ENCODE results near the gene STK33.

The STK33 gene

DNA sequence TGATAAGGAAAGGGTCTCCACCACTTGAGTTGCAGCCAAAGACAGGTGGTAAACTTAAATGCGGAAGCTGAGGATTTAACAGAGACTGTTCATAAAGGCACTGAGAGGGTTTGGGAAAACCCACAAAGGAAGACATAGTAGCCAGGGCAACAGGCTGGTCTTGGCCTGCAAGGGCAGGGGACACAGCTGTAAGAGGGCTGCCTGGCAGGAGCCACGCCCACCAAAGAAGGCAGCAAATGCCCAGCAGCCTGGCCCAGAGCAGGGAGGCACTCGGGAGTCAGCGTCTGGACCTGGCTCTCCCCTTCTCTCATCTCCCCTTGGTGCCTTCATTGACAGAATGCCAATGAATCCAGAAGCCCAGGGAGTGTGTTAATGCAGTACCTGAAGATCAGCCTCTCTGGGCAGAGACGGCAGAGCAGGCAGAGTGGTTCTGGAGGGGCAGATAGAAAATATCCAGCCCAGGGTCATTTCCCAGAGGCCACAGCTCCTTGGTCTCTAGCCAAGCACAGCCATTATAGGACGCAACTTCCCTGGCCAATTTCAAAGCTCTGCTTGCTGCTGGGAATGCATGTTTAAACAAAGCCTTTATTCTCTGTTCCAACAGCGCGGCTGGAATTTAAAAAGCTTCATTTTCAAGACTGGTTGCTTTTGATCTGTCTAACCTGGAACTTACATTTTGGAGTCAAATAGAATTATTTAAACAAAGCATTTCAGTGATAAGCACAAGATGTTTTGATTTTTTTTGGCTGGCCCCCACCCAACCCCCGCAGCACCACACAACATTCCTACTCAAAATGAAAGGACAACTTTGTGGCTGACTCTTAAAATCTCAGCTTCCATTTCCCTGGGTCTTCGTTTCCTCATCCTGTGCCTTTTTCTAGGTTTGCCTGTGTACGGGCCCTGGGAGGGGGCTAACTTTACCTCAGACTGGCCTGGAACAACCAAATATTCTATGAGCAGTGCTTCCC is 204.7 kb downstream of the STK33 start:
- no peak for TF ChIP-seq GATA2 (IDR thresholded peaks at IDR 0.05; ENCODE audit: low read depth, low read length)
- TF ChIP-seq GATA3 (IDR thresholded peaks at IDR 0.05; ENCODE audit: low read depth, low read length): no peak

DNA sequence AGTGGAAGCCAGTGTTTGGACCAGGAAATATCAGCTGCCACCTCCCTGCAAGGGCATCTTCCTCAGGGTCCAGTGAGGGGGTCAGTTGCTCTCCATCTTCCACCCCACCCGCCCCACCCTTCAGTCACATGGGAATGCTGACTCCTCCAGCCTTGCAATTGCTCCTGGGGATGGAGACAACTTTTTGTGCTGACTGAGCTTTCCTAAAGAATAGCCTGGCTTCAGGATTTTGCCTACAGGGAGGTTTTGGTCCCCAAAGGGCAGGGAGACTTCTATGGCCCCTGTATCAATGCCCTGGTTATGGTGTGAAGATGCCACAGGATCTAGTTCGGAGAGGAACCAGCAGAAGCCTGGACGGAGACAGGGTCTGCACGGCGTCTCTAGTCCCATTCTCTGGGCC is 206.3 kb downstream of the STK33 start:
- TF ChIP-seq GATA2 (IDR thresholded peaks at IDR 0.05; ENCODE audit: low read depth, low read length): no peak
- no peak for TF ChIP-seq GATA3 (IDR thresholded peaks at IDR 0.05; ENCODE audit: low read depth, low read length)

DNA sequence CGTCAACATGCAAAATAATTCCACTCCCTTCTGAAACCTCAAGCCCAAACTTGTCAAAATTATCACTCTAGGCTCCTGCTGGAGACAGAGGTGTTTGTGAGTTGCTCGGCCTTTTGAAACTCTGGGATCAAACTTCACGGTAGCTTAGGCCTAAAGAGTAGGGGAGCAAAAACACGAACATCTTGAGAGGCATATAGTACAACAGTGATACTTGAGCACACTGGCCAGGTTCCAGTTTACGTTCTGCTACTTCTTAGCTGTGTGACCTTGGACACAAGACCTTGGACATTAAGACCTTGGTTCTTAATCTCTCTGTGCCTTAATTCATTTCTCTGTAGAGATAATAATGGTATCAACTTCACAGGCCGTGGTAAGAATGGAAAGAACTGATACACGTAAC is 206.9 kb downstream of the STK33 start:
- no peak for TF ChIP-seq GATA3 (IDR thresholded peaks at IDR 0.05; ENCODE audit: low read depth, low read length)
- TF ChIP-seq GATA2 (IDR thresholded peaks at IDR 0.05; ENCODE audit: low read depth, low read length): no peak

DNA sequence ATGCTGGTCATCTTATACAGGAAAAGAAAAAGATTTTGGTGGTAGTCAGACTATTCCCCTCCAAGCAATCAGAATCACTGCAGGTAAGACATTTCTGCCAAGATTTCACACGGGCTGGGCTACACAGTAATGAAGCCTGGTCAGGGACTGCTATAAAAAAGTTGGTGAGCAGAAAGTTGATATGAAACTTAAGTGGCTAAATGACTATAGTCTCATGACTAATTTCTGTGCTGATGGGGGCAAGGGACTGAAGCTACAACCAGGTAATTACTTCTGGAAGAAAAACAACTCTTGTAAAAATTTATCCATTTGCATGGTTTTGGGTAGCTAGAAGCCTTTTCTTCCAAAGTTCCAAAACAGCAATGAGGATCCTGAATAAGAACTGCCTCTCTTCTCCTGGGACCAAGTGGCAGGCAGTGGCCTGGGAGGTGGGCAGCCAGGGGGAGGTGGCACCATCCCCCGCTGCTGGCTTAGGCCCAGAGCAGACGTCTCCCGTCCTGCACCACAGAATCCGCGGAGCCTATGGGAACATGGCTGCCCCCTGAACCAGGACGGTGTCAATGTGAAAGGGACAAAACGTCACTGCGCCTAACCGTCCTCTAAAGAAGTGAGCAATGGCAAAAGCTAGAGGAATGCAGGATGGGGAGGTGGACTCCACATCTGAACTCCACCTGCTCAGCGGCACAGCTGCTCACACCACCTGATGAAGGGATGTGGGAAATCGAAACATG is 207.7 kb downstream of the STK33 start:
- TF ChIP-seq GATA3 (IDR thresholded peaks at IDR 0.05; ENCODE audit: low read depth, low read length): no peak
- TF ChIP-seq GATA2 (IDR thresholded peaks at IDR 0.05; ENCODE audit: low read depth, low read length): no peak

DNA sequence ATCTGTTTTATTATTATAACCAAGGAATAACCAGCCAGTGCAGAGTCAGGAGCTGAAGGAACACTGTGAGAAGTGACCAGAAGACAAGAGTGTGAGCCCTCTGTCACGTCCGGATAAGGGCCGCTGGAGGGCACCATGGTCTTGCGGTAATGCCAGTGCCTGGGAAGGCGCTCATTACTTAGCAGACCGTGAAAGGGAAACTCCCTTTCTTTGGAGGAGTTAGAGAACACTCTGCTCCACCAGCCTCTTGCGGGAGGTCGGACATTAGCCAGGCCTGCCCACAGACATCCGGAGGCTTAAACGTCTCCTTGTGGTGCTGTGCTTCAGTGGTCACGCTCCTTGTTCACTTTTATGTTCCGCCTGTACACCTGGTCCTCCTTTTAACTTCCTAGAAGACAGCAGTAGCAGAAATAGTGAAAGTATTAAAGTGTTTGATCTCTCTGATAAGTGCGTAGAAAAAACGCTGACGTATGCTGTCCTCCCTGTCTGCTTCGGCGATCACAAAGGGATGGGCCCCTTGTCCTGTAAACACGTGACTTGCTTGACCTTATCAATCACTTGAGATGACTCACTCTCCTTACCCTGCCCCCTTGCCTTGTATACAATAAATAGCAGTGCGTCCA is 209.7 kb downstream of the STK33 start:
- no peak for TF ChIP-seq GATA2 (IDR thresholded peaks at IDR 0.05; ENCODE audit: low read depth, low read length)
- TF ChIP-seq GATA3 (IDR thresholded peaks at IDR 0.05; ENCODE audit: low read depth, low read length): no peak

DNA sequence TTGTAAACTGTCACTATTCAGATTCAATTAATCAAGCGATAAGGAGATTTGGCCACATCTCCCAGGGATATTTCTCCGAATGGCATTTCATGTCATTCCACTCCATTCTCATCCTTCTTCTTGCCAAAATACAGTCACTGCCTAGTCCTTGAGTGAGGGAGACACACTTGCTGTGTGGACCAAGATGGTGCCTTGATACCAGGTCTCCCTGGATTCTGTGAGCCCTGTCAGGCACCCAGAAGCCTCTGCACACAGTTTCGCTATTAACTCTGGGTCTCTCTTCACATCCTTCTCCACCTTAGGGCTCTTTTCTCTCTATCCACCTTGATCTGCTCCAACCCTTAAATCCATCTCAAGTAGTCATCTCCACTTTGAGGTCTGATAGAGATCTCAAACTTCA is 210.4 kb downstream of the STK33 start:
- TF ChIP-seq GATA2 (IDR thresholded peaks at IDR 0.05; ENCODE audit: low read depth, low read length) (no peak), GATA3 (IDR thresholded peaks at IDR 0.05; ENCODE audit: low read depth, low read length) (no peak)

DNA sequence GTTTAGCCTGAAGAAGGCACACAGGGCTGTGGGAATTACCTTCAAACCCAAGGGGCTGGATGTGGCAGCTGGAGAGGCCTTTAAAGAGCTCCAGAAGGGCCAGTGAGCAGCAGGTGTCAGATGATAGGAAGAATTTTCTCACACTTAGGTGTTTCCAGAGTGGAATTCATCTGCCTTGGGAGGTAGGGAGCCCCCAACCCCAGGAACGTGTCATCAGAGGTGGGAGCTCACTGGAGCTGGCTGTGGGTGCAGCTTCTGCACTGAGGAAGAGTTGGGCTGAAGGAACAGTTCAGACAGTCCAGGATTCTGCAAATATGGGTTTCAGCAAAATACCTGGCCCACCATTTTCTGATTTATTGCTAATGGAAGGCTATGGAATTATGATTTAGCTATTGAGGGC is 210.8 kb downstream of the STK33 start:
- TF ChIP-seq GATA3 (IDR thresholded peaks at IDR 0.05; ENCODE audit: low read depth, low read length) (no peak), GATA2 (IDR thresholded peaks at IDR 0.05; ENCODE audit: low read depth, low read length) (no peak)

DNA sequence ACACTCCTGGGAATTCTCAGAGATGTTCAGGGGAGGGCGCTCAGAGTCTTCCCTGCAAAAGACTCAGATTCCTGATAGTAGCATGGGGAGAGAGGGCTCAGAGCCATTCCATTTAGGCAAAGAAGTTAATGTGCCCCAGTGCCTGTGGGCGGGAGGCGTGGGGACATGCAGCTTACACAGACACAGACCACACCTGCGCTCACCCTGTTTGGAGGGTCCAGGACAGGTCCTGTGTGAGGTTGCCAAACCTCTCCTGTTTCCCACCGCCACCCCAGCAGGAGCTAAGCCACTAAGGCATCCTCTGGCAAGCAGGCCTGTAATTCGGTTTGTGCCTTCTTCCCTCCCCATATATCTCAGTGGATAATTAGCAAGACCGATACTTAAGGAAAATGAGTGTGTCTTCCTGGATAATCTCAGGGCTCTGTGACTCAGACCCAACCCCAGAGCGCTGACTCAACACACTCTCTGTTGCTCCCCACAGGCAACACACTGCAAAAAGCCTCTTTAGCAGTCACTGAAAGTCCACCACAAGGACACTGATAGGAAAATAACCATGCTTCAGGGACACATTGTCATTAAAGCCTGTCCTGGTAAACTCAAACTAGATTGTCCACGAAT is 211.5 kb downstream of the STK33 start:
- TF ChIP-seq GATA2 (IDR thresholded peaks at IDR 0.05; ENCODE audit: low read depth, low read length) (no peak), GATA3 (IDR thresholded peaks at IDR 0.05; ENCODE audit: low read depth, low read length) (no peak)

DNA sequence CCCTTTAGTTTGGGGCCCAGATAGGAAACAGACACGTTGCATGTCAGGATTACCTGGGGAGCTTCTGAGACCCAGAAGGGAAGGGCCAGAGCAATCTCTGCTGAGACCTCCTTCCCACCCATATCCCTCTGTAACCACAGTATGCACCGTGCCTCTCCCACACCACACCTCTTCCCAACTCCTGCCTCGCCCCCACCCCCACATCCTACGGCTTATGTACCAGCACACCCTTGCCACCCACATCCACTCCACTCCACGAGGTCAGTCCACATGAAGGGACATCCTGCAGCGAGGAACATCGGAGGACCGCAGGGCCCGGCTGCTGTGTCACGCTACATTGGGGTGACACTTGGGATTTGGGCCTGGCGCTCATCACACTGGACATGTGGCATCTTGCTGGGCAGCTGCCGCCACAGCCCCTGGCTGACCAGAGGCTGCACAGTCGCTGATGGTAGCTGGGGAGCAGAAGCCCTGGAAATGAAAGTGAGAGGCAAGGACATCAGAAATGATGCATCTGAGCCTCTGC is 212.1 kb downstream of the STK33 start:
- TF ChIP-seq GATA3 (IDR thresholded peaks at IDR 0.05; ENCODE audit: low read depth, low read length) (no peak), GATA2 (IDR thresholded peaks at IDR 0.05; ENCODE audit: low read depth, low read length) (no peak)

DNA sequence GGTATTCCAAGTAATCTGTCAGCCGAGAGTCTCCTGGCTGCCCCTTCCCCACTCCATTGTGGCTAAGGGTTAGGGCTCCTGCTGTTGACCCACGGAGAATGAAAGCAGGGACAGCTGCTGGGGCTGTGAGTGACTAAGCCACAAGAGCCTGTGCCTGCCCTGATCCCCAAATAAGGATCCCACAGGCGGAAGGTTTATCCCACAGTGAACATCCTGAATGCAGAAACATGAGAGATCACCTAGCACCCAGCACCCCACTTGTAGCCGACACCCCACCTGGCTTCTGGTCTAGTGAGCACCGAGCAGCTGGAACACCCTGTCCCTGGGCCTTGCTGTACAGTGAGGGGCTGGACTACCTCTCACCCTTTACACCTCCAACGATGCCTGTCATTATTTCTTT is 212.7 kb downstream of the STK33 start:
- no peak for TF ChIP-seq GATA2 (IDR thresholded peaks at IDR 0.05; ENCODE audit: low read depth, low read length)
- TF ChIP-seq GATA3 (IDR thresholded peaks at IDR 0.05; ENCODE audit: low read depth, low read length): no peak

DNA sequence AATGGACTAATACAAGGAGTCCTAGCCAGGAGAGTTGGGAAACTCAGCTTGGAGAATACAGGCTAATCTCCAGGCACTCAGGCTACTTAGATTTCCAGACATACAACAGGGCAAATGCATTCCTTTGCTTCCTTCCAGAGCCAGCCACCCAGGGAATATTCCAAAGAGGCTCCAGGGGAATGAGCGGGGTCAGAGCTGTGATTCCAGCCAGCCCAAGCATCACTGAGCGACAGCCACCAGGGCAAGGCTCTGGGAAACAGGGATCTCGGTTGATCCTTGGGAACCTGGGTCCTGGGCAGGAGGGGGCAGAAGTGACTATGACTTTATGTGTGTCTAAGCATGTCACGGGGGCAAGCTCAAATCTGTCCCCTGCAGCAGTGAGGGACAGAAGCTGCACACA is 218.1 kb downstream of the STK33 start:
- TF ChIP-seq GATA2 (IDR thresholded peaks at IDR 0.05; ENCODE audit: low read depth, low read length) (no peak), GATA3 (IDR thresholded peaks at IDR 0.05; ENCODE audit: low read depth, low read length) (no peak)

DNA sequence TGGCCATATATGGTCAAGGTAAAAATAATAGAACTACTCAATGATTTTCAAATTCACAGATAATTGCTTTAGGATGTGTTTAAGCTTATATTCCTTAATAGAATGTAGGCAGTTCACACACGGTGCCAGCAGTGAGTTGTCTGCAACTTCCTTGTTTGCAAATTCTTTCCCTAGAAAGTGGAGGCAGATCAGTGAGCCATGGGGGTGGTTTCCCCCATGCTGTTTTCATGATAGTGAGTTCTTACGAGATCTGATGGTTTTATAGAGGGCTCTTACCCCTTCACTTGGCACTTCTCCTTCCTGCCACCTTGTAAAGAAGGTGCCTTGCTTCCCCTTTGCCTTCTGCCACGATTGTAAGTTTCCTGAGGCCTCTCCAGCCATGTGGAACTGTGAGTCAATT is 218.6 kb downstream of the STK33 start:
- no peak for TF ChIP-seq GATA2 (IDR thresholded peaks at IDR 0.05; ENCODE audit: low read depth, low read length)
- TF ChIP-seq GATA3 (IDR thresholded peaks at IDR 0.05; ENCODE audit: low read depth, low read length): no peak

DNA sequence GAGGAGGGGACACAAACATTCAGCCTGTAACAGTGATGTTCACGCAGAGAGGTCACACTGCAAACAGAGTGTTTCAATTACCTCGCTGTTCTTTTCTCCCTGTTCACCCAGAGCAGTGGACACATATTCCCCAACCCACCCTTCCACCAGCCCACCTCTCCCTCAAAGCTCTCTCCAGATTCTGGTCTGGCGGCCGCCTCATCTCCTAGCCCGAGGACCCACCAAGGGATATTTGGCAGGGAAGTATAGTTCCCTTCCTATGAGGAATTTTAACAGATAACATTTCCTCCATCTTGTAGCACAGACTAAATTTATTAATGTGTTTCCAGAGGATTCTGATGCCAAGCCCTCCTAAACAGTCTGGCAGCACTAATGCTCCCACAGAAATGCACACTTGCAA is 219.3 kb downstream of the STK33 start:
- no peak for TF ChIP-seq GATA2 (IDR thresholded peaks at IDR 0.05; ENCODE audit: low read depth, low read length)
- no peak for TF ChIP-seq GATA3 (IDR thresholded peaks at IDR 0.05; ENCODE audit: low read depth, low read length)
